Stimulated activated naive CD8-positive, alpha-beta T cell treated with anti-CD3 and anti-CD28 coated beads, Interleukin-15, Interleukin-2, amounts not matched to agents 100 ng/mL and 50 ng/mL, for 24 hours (primary cell): ENCODE measurements around the gene ABCB1.

Experiments used
- H3K27ac Mint-ChIP-seq: one replicate; pipeline ENCODE4 v1.8.0; 2021; ENCODE audit warnings: mild to moderate bottlenecking, mixed read lengths
- H3K27me3 Mint-ChIP-seq: one replicate; pipeline ENCODE4 v1.8.0; 2021; ENCODE audit warnings: mixed read lengths
- H3K36me3 Mint-ChIP-seq: one replicate; pipeline ENCODE4 v1.8.0; 2021; ENCODE audit warnings: low read depth, mixed read lengths
- H3K4me1 Mint-ChIP-seq: one replicate; pipeline ENCODE4 v1.8.0; 2021; ENCODE audit warnings: low read depth, mixed read lengths
- H3K4me3 Mint-ChIP-seq: one replicate; pipeline ENCODE4 v1.8.0; 2021; ENCODE audit warnings: mild to moderate bottlenecking, mixed read lengths
- H3K9me3 Mint-ChIP-seq: one replicate; pipeline ENCODE4 v1.8.0; 2021; ENCODE audit warnings: mixed read lengths

The ABCB1 gene

GRCh38 chr7:87561702-87562101 is 39.0 kb downstream of the ABCB1 start:
- Mint-ChIP-seq H3K9me3 (no peaks in the 10 kb centered on the region), H3K4me1 (peaks cover 5% of the 10 kb centered on the region), H3K27me3 (no peaks in the 10 kb centered on the region), H3K27ac (no peak overlapping the region), H3K4me3 (no peak overlapping the region), H3K36me3 (peaks cover 21% of the 10 kb centered on the region)

GRCh38 chr7:87561102-87561501 is 39.6 kb downstream of the ABCB1 start:
- H3K27me3 Mint-ChIP-seq, result no peaks in the 10 kb centered on the region
- H3K4me3 Mint-ChIP-seq, result no peak overlapping the region
- peaks cover 5% of the 10 kb centered on the region for H3K4me1 Mint-ChIP-seq
- no peaks in the 10 kb centered on the region for H3K9me3 Mint-ChIP-seq
- peaks cover 18% of the 10 kb centered on the region for H3K36me3 Mint-ChIP-seq
- H3K27ac Mint-ChIP-seq, result no peak overlapping the region

- H3K4me3 Mint-ChIP-seq, result no peak overlapping the region
- no peaks in the 10 kb centered on the region for H3K4me1 Mint-ChIP-seq
- H3K27me3 Mint-ChIP-seq, result no peaks in the 10 kb centered on the region
- H3K27ac Mint-ChIP-seq, result no peak overlapping the region
- peaks cover 10% of the 10 kb centered on the region for H3K36me3 Mint-ChIP-seq
- H3K9me3 Mint-ChIP-seq, result no peaks in the 10 kb centered on the region
Measured at GRCh38 chr7:87552351-87552900, 48.3 kb downstream of the ABCB1 start.

- Mint-ChIP-seq H3K9me3 (no peaks in the 10 kb centered on the region), H3K27ac (no peak overlapping the region), H3K4me3 (no peak overlapping the region)
Measured at GRCh38 chr7:87548123-87548919, 52.4 kb downstream of the ABCB1 start.

GRCh38 chr7:87545760-87546159 is 54.9 kb downstream of the ABCB1 start:
- Mint-ChIP-seq H3K27ac (no peak overlapping the region), H3K27me3 (no peaks in the 10 kb centered on the region), H3K4me1 (no peaks in the 10 kb centered on the region), H3K36me3 (no peaks in the 10 kb centered on the region), H3K4me3 (no peak overlapping the region), H3K9me3 (no peaks in the 10 kb centered on the region)

More at GRCh38 chr7:87548123-87548919, 52.4 kb downstream of the ABCB1 start:
- no peaks in the 10 kb centered on the region for H3K4me1 Mint-ChIP-seq
- H3K27me3 Mint-ChIP-seq, result no peaks in the 10 kb centered on the region
- H3K36me3 Mint-ChIP-seq, result peaks cover 6% of the 10 kb centered on the region

- H3K27me3 Mint-ChIP-seq, result no peaks in the 10 kb centered on the region
Measured at GRCh38 chr7:87543623-87544022, 57.1 kb downstream of the ABCB1 start.

GRCh38 chr7:87541648-87542047 is 59.0 kb downstream of the ABCB1 start:
- Mint-ChIP-seq H3K36me3 (no peaks in the 10 kb centered on the region), H3K9me3 (no peaks in the 10 kb centered on the region), H3K27ac (no peak overlapping the region), H3K4me1 (no peaks in the 10 kb centered on the region), H3K4me3 (no peak overlapping the region), H3K27me3 (no peaks in the 10 kb centered on the region)

More at GRCh38 chr7:87543623-87544022, 57.1 kb downstream of the ABCB1 start:
- Mint-ChIP-seq H3K4me1 (no peaks in the 10 kb centered on the region), H3K27ac (no peak overlapping the region), H3K4me3 (no peak overlapping the region), H3K9me3 (no peaks in the 10 kb centered on the region), H3K36me3 (no peaks in the 10 kb centered on the region)

GRCh38 chr7:87538052-87538451 is 62.6 kb downstream of the ABCB1 start:
- Mint-ChIP-seq H3K4me3 (no peak overlapping the region), H3K9me3 (no peaks in the 10 kb centered on the region), H3K27ac (no peak overlapping the region), H3K4me1 (no peaks in the 10 kb centered on the region), H3K27me3 (no peaks in the 10 kb centered on the region), H3K36me3 (no peaks in the 10 kb centered on the region)

GRCh38 chr7:87534072-87534471 is 66.6 kb downstream of the ABCB1 start:
- Mint-ChIP-seq H3K27ac (no peak overlapping the region), H3K4me3 (no peak overlapping the region), H3K4me1 (no peaks in the 10 kb centered on the region), H3K36me3 (peaks cover 7% of the 10 kb centered on the region), H3K27me3 (no peaks in the 10 kb centered on the region), H3K9me3 (no peaks in the 10 kb centered on the region)

- Mint-ChIP-seq H3K27me3 (no peaks in the 10 kb centered on the region), H3K36me3 (peaks cover 29% of the 10 kb centered on the region), H3K4me3 (no peak overlapping the region), H3K4me1 (no peaks in the 10 kb centered on the region), H3K27ac (no peak overlapping the region), H3K9me3 (no peaks in the 10 kb centered on the region)
Measured at GRCh38 chr7:87530126-87530525, 70.6 kb downstream of the ABCB1 start.

GRCh38 chr7:87528730-87529129 is 72.0 kb downstream of the ABCB1 start:
- Mint-ChIP-seq H3K4me3 (no peak overlapping the region), H3K4me1 (no peaks in the 10 kb centered on the region), H3K9me3 (no peaks in the 10 kb centered on the region), H3K27me3 (no peaks in the 10 kb centered on the region), H3K36me3 (peaks cover 29% of the 10 kb centered on the region), H3K27ac (no peak overlapping the region)

- no peaks in the 10 kb centered on the region for H3K9me3 Mint-ChIP-seq
- H3K36me3 Mint-ChIP-seq, result peaks cover 21% of the 10 kb centered on the region
- H3K27ac Mint-ChIP-seq, result no peak overlapping the region
- H3K4me1 Mint-ChIP-seq, result no peaks in the 10 kb centered on the region
- H3K4me3 Mint-ChIP-seq, result no peak overlapping the region
- H3K27me3 Mint-ChIP-seq, result no peaks in the 10 kb centered on the region
Measured at GRCh38 chr7:87518735-87519134, 81.9 kb downstream of the ABCB1 start.

- Mint-ChIP-seq H3K4me3 (no peak overlapping the region), H3K9me3 (no peaks in the 10 kb centered on the region), H3K36me3 (peaks cover 21% of the 10 kb centered on the region), H3K4me1 (no peaks in the 10 kb centered on the region), H3K27me3 (no peaks in the 10 kb centered on the region), H3K27ac (no peak overlapping the region)
Measured at GRCh38 chr7:87517891-87518290, 82.8 kb downstream of the ABCB1 start.

GRCh38 chr7:87517136-87517815 is 83.4 kb downstream of the ABCB1 start:
- peaks cover 21% of the 10 kb centered on the region for H3K36me3 Mint-ChIP-seq
- no peaks in the 10 kb centered on the region for H3K27me3 Mint-ChIP-seq
- H3K4me3 Mint-ChIP-seq, result no peak overlapping the region
- no peaks in the 10 kb centered on the region for H3K9me3 Mint-ChIP-seq
- H3K27ac Mint-ChIP-seq, result no peak overlapping the region
- no peaks in the 10 kb centered on the region for H3K4me1 Mint-ChIP-seq

GRCh38 chr7:87513735-87514335 is 86.8 kb downstream of the ABCB1 start:
- Mint-ChIP-seq H3K36me3 (peaks cover 11% of the 10 kb centered on the region), H3K9me3 (no peaks in the 10 kb centered on the region), H3K4me3 (no peak overlapping the region), H3K27me3 (no peaks in the 10 kb centered on the region), H3K27ac (no peak overlapping the region), H3K4me1 (peaks cover 5% of the 10 kb centered on the region)
